AG04450 (cell line): ENCODE measurements around the gene ADSL. TPM values are rescaled to one million over a fixed set of nuclear protein-coding genes. Genes with fewer than 3 reads are reported as not detected.
A peak's percentile ranks its signal among the peaks of the same experiment; 100 is the strongest.

Source experiments
- CTCF ChIA-PET: fragments of 300-600, 350-600 bp; formaldehyde crosslinking; extraction: SDS; loops from one replicate; lab custom pipeline; 2022; ENCODE audit warnings: antibody characterized with exemption, inconsistent platforms; lab: Charles Lee
- POLR2A ChIA-PET: fragments of 350-600 bp; formaldehyde crosslinking; extraction: SDS; loops from one replicate; lab custom pipeline; 2021; ENCODE audit warnings: antibody characterized with exemption, inconsistent platforms; lab: Yijun Ruan, JAX
- DNase-seq: peaks from one replicate; pipeline ENCODE4 v3.0.0-alpha.2; 2011; ENCODE audit warnings: low read depth, low spot score
- H3K27ac ChIP-seq: one replicate; pipeline ENCODE4 v1.5.1; 2012; ENCODE audit warnings: low read depth, low read length, control low read depth
- H3K27me3 ChIP-seq: one replicate; pipeline ENCODE4 v1.6.0; 2012; ENCODE audit warnings: low read length; ENCODE audit not compliant: control insufficient read depth, insufficient read depth
- H3K4me3 ChIP-seq: 2 replicates; pipeline ENCODE4 v1.5.1; 2011; ENCODE audit warnings: mild to moderate bottlenecking, low read depth, low read length, control low read depth
- H3K9me3 ChIP-seq: 2 replicates; pipeline ENCODE4 v1.5.1; 2012; ENCODE audit warnings: low read length; ENCODE audit not compliant: control insufficient read depth, insufficient read depth
- polyA plus RNA-seq: library from polyadenylated mRNA; depleted of rRNA; stranded (reverse); fragments of >200 nt; gene quantifications from 2 replicates; pipeline ENCODE4 v1.2.3, GENCODE V29; 2011
- TF ChIP-seq, protein P1 (sequence below): IDR thresholded peaks from 2 replicates; pipeline ENCODE4 v1.5.1; 2011; ENCODE audit warnings: low read depth, low read length, control low read depth, inconsistent platforms

The ADSL gene
- polyA plus RNA-seq, 1 experiment, result 116 TPM

GRCh38 chr22:40414311-40414710 lies 68.0 kb downstream of the ADSL start:
- no peak overlapping the region for H3K4me3 ChIP-seq
- ChIA-PET CTCF (no interaction called here), POLR2A (no interaction called here)
- DNase-seq, result no peak
- no peak overlapping the region for H3K27ac ChIP-seq
- H3K27me3 ChIP-seq, result no peaks in the 10 kb centered on the region
- TF ChIP-seq, protein P1, sequence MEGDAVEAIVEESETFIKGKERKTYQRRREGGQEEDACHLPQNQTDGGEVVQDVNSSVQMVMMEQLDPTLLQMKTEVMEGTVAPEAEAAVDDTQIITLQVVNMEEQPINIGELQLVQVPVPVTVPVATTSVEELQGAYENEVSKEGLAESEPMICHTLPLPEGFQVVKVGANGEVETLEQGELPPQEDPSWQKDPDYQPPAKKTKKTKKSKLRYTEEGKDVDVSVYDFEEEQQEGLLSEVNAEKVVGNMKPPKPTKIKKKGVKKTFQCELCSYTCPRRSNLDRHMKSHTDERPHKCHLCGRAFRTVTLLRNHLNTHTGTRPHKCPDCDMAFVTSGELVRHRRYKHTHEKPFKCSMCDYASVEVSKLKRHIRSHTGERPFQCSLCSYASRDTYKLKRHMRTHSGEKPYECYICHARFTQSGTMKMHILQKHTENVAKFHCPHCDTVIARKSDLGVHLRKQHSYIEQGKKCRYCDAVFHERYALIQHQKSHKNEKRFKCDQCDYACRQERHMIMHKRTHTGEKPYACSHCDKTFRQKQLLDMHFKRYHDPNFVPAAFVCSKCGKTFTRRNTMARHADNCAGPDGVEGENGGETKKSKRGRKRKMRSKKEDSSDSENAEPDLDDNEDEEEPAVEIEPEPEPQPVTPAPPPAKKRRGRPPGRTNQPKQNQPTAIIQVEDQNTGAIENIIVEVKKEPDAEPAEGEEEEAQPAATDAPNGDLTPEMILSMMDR, result no peak
- peaks cover 6% of the 10 kb centered on the region for H3K9me3 ChIP-seq

DNA sequence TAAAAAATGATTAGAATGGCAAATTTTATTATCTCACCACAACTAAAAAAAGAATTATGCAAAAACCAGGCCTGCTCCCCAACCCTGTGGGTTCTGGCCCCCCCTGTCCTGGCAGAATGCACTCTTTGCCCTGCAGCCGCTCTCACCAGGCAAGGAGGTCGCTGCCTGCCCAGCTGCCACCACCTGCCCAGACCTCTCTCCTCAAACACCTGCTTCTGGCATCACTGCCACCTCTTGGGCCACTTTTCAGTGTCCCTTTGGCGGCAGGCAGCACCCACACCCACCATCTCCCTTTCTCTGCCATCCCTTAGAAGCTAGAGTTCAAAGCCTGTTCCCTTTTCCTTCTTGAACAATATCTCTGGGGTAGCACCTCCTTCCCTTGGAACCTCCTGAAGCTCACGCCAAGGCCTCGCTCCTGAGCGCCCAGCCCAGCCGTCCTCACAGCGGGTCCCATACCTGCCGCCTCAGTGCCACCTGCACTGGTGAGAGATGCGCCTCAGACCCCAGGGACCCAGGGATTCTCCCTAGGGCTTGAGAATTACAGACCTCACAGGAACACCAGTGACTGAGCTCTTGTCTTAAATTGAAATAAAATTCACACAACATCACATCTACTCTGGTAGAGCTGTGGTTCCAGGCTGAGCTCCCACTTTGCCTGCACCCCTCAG lies 68.7 kb downstream of the ADSL start:
- TF ChIP-seq, protein P1, result no peak
- DNase-seq, result no peak
- no peak overlapping the region for H3K27ac ChIP-seq
- CTCF ChIA-PET, result interaction anchor here (1.1 kb wide), 1 partner anchor 231 kb away, joined by 4 read pairs; no protein-coding TSS in a partner anchor
- H3K27me3 ChIP-seq, result no peaks in the 10 kb centered on the region
- POLR2A ChIA-PET, result no interaction called here
- H3K9me3 ChIP-seq, result peaks cover 6% of the 10 kb centered on the region
- no peak overlapping the region for H3K4me3 ChIP-seq

GRCh38 chr22:40415531-40416266 lies 69.4 kb downstream of the ADSL start:
- POLR2A ChIA-PET, result no interaction called here
- H3K9me3 ChIP-seq, result peaks cover 6% of the 10 kb centered on the region

DNA sequence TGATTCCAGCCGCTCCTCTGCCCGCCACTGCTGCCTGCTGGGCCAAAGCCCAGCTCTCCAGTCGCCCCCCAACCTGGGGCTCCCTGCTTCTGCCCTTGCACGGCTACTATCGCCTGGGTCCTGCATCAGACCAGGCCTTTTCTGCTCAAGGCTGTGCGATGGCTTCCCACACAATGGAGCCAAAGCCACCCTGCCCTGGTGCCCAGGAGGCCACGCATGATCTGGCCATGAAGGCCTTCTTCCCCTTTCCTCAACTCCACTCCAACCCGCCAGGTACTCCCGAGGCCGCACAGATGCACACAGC lies 69.9 kb downstream of the ADSL start:
- no peak for DNase-seq
- Histone ChIP-seq H3K27ac (no peak overlapping the region), H3K4me3 (no peak overlapping the region), H3K27me3 (no peaks in the 10 kb centered on the region), H3K9me3 (peaks cover 6% of the 10 kb centered on the region)
- TF ChIP-seq, protein P1, result no peak
- ChIA-PET POLR2A (no interaction called here), CTCF (no interaction called here)

More at GRCh38 chr22:40415531-40416266, 69.4 kb downstream of the ADSL start:
- CTCF ChIA-PET, result interaction anchor here (1.1 kb wide), 1 partner anchor 230 kb away, joined by 4 read pairs; no protein-coding TSS in a partner anchor
- Histone ChIP-seq H3K27me3 (no peaks in the 10 kb centered on the region), H3K4me3 (no peak overlapping the region), H3K27ac (peak overlapping the region; percentile 31)
- TF ChIP-seq, protein P1, result no peak
- DNase-seq, result no peak

DNA sequence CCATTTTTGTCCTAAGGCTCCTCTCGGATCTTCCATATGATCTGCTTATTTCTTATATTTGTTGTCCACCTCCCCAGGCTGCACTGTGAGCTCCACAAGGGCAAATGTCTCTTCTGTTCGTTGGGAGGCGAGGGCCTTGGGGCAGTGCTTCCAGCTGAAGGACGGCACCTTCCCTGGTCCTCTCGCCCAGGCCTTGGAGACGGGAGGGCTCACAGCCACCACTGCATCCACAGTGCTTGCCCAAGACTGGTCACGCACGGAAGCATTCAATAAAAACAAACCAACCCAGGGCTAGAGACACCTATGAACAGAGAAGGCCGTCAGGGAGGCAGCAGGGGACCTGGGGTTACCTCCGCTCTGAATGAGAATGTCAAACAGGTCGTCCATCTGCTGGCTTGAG lies 70.3 kb downstream of the ADSL start:
- H3K27me3 ChIP-seq, result no peaks in the 10 kb centered on the region
- ChIA-PET POLR2A (interaction anchor here (0.7 kb wide), 1 partner anchor 412 kb away, joined by 4 read pairs; no protein-coding TSS in a partner anchor), CTCF (no interaction called here)
- TF ChIP-seq, protein P1, result no peak
- no peak overlapping the region for H3K27ac ChIP-seq
- peaks cover 6% of the 10 kb centered on the region for H3K9me3 ChIP-seq
- no peak overlapping the region for H3K4me3 ChIP-seq
- no peak for DNase-seq
